GM23248 (cell line): ENCODE data around the gene VCPKMT.
"Not testable (repeated sequence)": the region's sequence is repeated elsewhere in the genome, so short reads cannot be mapped to it uniquely, and the experiment has no call there.

Source experiments
- EZH2 ChIP-seq: fragments of 200-600 bp; sonication (generic); IDR thresholded peaks from 2 replicates; pipeline ENCODE4 v1.6.1; 2018; ENCODE audit warnings: antibody characterized with exemption, mild to moderate bottlenecking; ENCODE audit not compliant: insufficient read depth, poor library complexity, severe bottlenecking
- EZH2phosphoT487 ChIP-seq: fragments of 200-600 bp; sonication (generic); IDR thresholded peaks from 2 replicates; pipeline ENCODE4 v1.6.1; 2018; ENCODE audit warnings: antibody characterized with exemption, moderate library complexity, mild to moderate bottlenecking, low read depth; ENCODE audit not compliant: insufficient read depth

DNA sequence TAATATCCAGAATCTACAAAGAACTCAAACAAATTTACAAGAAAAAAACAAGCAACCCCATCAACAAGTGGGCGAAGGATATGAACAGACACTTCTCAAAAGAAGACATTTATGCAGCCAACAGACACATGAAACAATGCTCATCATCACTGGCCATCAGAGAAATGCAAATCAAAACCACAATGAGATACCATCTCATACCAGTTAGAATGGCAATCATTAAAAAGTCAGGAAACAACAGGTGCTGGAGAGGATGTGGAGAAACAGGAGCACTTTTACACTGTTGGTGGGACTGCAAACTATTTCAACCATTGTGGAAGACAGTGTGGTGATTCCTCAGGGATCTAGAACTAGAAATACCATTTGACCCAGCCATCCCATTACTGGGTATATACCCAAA, 37.3 kb downstream of the VCPKMT start:
- not testable (repeated sequence) for TF ChIP-seq EZH2, EZH2phosphoT487
